Measurements from ENCODE around the gene PSTPIP2.

DNA sequence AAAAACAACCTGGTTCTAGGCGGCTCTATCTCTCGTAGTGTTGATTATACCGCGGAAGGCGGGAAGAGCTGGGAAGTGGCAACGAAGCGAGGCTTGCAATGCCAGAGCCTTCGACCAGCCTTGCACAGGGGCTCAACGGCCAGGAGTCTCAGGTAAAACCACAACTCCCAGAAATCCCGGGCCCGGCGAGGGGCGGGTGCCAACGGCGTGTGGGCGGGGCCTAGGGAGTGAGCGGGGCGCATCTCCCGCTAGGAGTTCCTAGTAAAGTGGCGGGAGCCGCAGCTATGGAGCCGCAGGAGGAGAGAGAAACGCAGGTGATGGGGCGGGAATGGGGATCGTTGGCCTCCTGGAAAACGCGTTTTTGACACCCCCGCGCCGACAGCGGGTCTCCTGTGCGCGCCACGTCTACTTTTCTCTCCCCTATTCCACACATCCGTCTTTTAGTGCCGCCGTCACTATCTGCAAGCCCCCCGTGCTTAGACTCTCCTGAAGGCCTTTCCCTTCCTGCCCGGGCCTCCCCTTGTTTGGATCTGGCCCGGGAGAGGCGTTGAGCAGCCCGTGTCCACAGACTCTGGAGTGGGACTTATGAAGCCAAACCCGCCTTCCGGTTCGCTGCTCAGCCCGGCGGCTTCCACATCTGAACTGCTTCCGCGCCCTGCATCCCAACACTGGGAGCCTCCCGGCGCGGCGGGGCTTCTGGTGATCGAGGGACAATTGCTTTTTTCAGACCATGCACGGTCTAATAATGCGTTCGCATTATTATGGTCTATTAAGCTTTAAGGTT, 32.3 kb upstream of the PSTPIP2 start, which contains the start of gene HAUS1:
- TF ChIP-seq, protein P1, sequence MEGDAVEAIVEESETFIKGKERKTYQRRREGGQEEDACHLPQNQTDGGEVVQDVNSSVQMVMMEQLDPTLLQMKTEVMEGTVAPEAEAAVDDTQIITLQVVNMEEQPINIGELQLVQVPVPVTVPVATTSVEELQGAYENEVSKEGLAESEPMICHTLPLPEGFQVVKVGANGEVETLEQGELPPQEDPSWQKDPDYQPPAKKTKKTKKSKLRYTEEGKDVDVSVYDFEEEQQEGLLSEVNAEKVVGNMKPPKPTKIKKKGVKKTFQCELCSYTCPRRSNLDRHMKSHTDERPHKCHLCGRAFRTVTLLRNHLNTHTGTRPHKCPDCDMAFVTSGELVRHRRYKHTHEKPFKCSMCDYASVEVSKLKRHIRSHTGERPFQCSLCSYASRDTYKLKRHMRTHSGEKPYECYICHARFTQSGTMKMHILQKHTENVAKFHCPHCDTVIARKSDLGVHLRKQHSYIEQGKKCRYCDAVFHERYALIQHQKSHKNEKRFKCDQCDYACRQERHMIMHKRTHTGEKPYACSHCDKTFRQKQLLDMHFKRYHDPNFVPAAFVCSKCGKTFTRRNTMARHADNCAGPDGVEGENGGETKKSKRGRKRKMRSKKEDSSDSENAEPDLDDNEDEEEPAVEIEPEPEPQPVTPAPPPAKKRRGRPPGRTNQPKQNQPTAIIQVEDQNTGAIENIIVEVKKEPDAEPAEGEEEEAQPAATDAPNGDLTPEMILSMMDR (conservative IDR thresholded peaks at IDR 0.05; ENCODE audit: low read length), result no peak
- no peak for TF ChIP-seq EZH2phosphoT487 (IDR thresholded peaks at IDR 0.05; ENCODE audit: borderline replicate concordance)
